Sigmoid colon (tissue), 4 donors: ENCODE results near the gene SLC16A4.

Source experiments
- EP300 ChIP-seq, 4 donors: sonication (generic); formaldehyde crosslinking; IDR thresholded peaks; one replicate each; pipeline ENCODE4 v1.6.1; 2017; ENCODE audit warnings: antibody characterized with exemption in 4 of 4
- POLR2A ChIP-seq, 2 donors: fragments of 450-650 bp; IDR thresholded peaks; one replicate each; pipeline ENCODE4 v1.6.1; 2016; ENCODE audit warnings: antibody characterized with exemption in 2 of 2, mild to moderate bottlenecking in 2 of 2, moderate library complexity in 2 of 2
- POLR2AphosphoS5 ChIP-seq, 4 donors: sonication (generic); formaldehyde crosslinking; IDR thresholded peaks; one replicate each; pipeline ENCODE4 v1.6.1; 2017; ENCODE audit warnings: antibody characterized with exemption in 4 of 4
- TF ChIP-seq, protein P1 (sequence below), 4 experiments: fragments of 450-650 bp in 3 of 4; fragments of 200-600 bp in 1 of 4; IDR thresholded peaks; one replicate each; pipeline ENCODE4 v1.5.1; 2016 to 2019; ENCODE audit warnings: antibody characterized with exemption in 4 of 4, mild to moderate bottlenecking in 3 of 4, moderate library complexity in 2 of 4

DNA sequence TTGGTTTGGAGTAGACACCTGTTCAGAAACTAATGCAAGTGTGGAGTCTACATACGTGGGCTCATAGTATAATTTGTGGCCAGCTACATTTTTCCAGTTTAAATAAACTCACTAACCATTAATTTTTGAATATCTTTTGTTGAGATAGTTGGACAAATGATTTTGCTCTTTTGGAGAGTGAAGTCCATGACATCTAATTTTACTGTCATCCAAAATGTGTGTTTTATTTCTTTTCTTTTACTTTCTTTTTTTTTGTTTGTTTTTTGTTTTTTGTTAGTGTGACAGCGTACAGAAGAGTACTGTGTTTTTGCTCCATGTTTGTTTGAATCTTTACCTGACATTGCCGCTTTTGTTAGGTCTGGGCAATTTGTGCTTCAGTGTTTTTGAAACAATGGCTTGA, 46.7 kb downstream of the SLC16A4 start:
- no peak for TF ChIP-seq POLR2A (IDR thresholded peaks at IDR 0.05)
- TF ChIP-seq, protein P1, sequence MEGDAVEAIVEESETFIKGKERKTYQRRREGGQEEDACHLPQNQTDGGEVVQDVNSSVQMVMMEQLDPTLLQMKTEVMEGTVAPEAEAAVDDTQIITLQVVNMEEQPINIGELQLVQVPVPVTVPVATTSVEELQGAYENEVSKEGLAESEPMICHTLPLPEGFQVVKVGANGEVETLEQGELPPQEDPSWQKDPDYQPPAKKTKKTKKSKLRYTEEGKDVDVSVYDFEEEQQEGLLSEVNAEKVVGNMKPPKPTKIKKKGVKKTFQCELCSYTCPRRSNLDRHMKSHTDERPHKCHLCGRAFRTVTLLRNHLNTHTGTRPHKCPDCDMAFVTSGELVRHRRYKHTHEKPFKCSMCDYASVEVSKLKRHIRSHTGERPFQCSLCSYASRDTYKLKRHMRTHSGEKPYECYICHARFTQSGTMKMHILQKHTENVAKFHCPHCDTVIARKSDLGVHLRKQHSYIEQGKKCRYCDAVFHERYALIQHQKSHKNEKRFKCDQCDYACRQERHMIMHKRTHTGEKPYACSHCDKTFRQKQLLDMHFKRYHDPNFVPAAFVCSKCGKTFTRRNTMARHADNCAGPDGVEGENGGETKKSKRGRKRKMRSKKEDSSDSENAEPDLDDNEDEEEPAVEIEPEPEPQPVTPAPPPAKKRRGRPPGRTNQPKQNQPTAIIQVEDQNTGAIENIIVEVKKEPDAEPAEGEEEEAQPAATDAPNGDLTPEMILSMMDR (IDR thresholded peaks at IDR 0.05) = no peak
- no peak for TF ChIP-seq POLR2AphosphoS5 (IDR thresholded peaks at IDR 0.05)
- TF ChIP-seq EP300 (IDR thresholded peaks at IDR 0.05) = no peak
